Ovary (tissue), 3 donors: ENCODE data around the gene SH3BP1.

Experiments
- POLR2A ChIP-seq: fragments of 450-650 bp; IDR thresholded peaks from one replicate; pipeline ENCODE4 v1.6.1; 2017; ENCODE audit warnings: antibody characterized with exemption, mild to moderate bottlenecking, moderate library complexity
- TF ChIP-seq, protein P1 (sequence below), 3 donors: fragments of 450-650 bp in 2 of 3; fragments of 200-600 bp in 1 of 3; IDR thresholded peaks; one replicate each; pipeline versions ENCODE4 v1.5.1 to v1.8.0; 2016 to 2022; ENCODE audit warnings: antibody characterized with exemption in 3 of 3, mild to moderate bottlenecking in 1 of 3
- donor health status: DM: no; HTN: no; CAD: no.

GRCh38 chr22:37591823-37592404 is 47.6 kb upstream of the SH3BP1 start:
- TF ChIP-seq POLR2A = no peak
- TF ChIP-seq, protein P1, sequence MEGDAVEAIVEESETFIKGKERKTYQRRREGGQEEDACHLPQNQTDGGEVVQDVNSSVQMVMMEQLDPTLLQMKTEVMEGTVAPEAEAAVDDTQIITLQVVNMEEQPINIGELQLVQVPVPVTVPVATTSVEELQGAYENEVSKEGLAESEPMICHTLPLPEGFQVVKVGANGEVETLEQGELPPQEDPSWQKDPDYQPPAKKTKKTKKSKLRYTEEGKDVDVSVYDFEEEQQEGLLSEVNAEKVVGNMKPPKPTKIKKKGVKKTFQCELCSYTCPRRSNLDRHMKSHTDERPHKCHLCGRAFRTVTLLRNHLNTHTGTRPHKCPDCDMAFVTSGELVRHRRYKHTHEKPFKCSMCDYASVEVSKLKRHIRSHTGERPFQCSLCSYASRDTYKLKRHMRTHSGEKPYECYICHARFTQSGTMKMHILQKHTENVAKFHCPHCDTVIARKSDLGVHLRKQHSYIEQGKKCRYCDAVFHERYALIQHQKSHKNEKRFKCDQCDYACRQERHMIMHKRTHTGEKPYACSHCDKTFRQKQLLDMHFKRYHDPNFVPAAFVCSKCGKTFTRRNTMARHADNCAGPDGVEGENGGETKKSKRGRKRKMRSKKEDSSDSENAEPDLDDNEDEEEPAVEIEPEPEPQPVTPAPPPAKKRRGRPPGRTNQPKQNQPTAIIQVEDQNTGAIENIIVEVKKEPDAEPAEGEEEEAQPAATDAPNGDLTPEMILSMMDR (IDR thresholded peaks at IDR 0.05) = no peak
